HS-5 (cell line): ENCODE measurements around the gene PTPRH.

Source experiments
- DNase-seq: peaks from one replicate; pipeline ENCODE4 v3.0.0-alpha.2; 2012; ENCODE audit warnings: low read depth

Gene PTPRH

GRCh38 chr19:55132453-55133129 is 76.7 kb downstream of the PTPRH start:
- no peak for DNase-seq

- DNase-seq: no peak
Measured at GRCh38 chr19:55131421-55131820, 77.9 kb downstream of the PTPRH start.
